ENCODE data around the gene PDGFRB.

Gene PDGFRB

DNA sequence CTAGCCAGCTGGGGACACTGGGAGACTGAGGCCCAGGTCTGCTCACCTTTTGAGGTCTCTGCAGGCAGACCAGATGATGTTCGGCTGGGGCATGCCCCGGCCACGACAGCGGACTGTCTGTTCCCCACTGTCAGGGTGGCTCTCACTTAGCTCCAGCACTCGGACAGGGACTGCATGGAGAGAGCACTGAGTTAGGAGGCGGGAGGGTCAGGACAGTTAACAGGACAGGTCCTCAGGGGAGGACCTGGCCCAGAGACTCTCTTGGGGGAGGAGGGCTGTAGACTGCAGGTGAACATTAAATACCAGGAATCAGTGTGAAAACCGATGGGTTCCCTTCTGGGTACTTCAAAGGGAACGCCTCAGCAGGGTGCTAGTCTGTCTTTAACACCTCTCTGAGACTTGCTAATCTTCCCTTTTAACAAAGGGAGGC, 25.1 kb downstream of the PDGFRB start:
- DNase-seq (ENCODE audit: low spot score): peak; percentile 69

DNA sequence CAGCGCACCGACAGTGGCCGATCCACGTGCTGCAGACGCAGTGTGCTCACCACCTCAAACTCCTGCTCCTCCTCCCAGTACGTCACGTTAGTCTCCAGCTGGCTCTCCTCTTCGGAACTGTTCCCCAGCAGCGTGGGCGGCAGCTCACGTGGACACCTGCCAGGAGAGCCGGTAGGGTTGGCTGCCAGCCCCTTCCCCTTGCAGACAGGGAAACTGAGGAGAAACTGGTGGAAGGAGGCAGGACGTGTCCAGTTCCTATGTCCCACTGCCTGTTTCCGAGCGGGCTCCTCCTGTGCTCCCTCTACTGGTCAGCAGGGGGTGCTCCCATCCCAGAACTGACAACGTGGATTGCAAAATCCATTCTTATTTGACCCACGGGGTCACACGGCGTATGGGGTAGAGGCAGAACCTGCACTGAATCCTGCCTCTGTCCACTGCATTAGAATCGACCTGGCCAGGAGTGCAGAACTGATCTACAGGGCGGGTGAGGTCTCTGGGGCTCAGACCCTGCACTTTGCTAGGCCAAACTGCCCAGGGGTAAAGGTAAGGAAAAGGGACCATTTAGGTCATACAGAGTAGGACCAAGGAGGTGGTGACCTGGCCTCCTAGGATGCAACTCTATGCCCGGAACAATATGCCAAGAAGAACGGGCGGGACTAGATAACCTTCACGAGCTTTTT, 25.7 kb downstream of the PDGFRB start:
- peak; percentile 87 for DNase-seq (ENCODE audit: low spot score)

DNA sequence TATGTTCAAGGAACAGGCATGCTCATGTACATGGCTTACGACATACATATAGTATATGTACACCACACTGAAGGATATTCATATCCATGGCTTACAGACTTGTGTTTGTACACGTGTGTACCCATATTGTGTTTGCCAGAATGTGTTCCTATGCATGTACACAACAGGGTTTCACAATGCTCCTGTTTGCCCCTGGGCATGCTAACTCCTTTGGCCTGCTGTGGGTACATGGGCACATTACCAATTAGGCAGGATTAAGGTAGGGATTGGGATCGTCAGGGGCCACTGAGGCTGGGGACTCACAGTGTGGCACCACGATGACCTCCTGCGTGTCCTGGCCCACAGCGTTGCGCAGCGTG, 26.2 kb downstream of the PDGFRB start:
- DNase-seq (ENCODE audit: low spot score): no peak

DNA sequence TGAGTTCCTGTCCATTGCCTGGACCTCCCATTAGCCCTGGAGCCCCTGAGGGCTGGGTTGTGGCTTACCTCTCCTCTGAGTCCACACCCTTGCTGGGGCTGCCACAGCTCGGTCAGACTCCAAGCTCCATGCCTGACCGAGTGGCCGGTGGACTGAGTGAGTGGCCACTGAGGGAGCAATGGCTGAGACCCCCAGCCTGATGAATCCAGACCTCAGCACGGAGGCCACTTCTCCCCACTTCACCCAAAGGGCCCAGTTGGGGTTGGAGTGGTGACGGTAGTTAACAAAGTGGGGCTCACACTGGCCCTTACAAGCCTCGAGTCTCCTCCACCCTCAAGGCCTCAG, 28.8 kb downstream of the PDGFRB start:
- DNase-seq (ENCODE audit: low spot score): no peak

DNA sequence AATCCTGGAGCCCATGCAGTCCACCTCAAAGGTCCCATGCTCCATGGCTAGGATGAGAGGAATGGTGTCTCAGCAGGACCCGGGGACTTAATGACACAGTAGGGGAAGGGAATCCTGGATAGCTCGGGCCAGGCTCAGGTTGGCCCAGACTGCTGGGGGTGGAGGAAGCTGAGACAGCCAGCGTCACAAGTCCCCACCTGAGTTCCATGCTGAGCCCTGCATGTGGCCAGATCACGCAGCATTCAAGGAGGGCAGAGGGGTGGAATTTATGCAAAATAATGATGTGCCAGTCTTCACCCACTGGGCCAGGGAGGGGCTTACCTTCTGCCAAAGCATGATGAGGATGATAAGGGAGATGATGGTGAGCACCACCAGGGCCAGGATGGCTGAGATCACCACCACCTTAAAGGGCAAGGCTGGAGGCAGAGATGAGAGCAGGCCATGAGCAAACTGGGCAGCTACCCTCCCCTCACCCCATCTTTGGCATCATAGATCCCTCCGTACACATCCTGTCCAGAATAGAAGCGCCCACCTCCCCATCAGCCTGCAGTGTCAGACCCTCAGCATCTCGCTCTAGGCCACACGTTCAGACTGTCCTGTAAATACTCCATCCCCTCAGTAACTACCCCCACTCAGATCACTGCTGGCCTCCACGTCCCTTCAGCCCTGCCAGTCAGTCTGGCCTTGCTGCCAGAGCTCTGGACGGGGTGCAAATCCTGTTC, 29.3 kb downstream of the PDGFRB start:
- no peak for DNase-seq (ENCODE audit: low spot score)

DNA sequence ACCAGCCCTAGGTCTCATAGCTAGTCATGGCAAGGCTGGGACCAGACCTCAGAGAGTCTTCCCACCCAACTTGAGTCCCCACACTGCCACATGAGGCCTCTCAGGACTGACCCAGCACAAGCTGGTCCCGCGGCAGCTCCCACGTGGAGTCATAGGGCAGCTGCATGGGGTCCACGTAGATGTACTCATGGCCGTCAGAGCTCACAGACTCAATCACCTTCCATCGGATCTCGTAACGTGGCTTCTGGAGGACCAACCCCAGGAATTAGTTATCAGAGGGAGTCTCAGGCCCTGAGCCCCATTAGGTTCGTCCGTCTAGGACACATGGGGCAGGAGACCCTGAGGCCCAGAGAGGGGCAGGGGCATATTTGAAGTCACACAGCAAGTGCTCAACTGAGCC, 30.3 kb downstream of the PDGFRB start:
- DNase-seq (ENCODE audit: low spot score): no peak

DNA sequence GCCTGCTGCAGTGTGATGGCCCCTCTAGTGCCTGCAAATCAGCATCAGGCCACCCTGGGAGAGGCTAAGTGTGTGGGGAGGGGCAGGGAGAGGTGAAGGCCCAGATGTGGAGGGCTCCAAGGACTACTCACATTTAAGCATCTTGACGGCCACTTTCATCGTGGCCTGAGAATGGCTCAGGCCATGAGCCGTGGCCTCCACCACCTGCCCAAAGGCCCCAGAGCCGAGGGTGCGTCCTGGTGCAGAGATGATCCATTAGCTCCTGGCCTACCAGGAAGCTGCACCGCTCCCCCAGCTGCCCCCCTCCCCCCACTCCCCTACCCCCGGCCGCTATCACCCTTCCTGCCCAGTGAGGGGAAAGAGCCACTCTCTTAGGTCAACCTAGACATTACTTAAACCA, 31.0 kb downstream of the PDGFRB start:
- no peak for DNase-seq (ENCODE audit: low spot score)

DNA sequence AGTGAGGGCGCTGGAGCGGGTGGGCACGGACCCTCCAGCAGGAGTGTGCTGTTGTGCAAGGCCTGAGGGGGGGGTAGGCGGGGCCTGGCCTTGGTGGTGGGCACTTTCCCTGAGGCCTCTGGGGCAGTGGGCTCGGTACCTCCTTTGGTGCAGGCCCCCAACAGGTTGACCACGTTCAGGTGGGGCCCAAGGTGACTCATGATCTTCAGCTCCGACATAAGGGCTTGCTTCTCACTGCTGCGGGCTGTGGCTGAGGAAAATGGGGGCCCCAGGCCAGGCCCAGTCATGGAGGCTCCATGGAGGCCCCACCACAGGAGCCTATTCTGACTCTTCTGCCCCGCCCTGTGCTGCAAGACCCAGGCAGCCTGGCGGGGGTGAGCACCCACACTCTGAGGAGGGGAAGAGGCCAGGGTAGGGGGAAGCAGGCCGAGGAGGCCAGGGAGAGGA, 31.5 kb downstream of the PDGFRB start:
- DNase-seq (ENCODE audit: low spot score): no peak

DNA sequence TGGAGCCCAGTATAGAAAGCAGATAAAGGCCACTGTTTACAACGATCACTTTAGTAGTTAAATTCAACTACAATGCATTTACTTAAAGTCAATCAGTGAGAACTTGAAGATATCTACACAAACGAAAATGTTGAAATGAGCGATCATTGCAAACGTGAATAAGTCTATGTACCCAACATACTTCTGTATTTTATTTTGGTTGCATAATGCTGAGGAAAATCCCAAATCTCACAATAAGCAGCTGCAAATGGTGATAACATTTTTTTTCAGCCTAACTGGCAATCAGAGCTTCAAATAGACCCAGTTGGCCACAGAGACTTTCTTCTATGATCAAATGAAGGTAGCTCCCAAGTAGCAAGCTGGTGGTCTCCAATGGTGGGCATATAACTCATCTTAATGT, 32.1 kb downstream of the PDGFRB start:
- no peak for DNase-seq (ENCODE audit: low spot score)

DNA sequence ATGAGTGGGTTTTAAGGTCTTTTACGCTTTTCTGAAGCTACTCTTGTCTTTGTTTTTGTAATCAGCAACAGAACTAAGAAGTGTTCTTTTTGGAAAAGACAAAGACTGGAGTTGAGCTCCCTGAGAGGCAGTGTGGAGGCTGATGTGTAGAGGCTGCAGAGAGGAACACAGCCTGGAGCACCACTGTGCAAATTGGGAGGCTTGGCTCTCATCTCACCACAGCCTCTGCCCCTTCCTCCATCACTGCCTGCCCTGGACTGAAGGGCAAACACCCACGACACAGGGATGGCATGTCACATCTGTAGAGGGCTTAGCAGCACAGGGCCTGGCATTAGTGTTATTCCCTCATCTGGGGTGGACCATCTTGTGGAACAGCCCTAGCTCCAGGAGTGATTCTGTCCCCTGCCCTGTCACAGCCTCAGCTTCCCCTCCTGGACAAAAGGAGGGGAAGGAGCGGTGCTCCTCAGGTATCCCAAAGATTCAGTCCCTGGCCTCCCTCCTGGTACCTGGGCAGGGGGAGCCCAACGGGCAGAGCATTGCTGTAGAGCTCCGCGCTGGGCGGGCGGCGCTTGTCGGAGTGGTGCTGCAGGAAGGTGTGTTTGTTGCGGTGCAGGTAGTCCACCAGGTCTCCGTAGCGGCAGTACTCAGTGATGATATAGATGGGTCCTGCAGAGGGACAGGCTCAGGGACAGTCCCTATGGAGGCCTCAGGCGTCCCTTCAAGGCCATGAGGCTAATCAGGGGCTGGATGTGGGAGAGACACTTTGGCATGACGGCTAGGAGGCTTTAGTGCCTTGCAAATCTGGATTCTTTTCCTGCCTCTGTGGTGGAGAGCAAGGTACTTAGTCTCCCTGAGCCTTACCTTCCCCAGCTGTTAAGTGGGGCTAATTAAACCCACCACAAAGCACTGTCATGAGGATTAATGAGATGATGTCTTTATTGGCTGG, 32.8 kb downstream of the PDGFRB start:
- DNase-seq (ENCODE audit: low spot score): no peak

DNA sequence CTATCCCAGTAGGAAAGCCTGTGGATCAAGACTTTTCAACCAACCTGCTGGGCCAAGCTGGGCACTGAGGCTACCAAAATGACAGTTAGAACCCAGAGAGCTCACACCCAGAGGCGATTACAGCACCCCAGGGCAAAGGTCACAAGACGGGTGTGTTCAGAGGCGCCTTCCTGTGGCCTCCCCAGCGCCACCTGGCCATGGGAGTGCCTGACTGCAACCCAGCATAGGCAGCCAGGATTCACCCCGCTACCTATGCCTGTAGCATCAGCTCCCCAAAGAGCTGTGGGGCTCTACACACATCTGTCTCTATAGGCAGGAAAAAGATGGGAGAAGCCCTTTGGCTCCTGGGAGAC, 33.5 kb downstream of the PDGFRB start:
- peak; percentile 80 for DNase-seq (ENCODE audit: low spot score)

DNA sequence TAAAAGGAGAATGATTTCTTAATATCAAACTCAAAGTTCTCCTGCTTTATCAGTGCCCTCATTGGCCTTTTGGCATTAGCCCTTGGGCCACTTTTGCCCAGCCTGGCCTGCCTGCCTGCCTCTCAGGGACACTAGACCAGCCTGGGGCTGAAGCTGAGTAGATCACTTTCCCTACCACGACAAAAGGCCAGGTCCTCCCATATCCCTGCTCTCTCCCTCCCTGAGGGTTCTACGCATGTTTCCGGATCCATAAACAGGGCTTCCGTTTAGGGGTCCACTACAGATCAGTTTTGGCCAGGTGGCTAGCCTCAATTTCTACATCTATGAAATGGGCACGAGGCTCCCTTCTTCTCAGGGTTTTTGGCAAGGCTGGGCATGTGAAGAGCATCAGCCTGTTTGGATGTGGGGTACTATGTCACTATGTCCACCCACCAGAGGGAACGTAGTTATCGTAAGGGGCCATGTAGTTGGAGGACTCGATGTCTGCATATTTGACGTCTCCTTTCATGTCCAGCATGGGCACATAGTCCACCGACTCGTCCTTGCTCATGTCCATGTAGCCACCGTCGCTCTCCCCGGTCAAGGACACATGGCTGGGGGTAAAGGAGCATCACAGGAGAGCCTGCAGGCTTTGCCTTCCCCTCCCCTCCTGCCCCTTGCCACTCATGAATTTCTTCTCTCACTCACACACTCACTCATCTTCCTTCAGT, 34.0 kb downstream of the PDGFRB start:
- no peak for DNase-seq (ENCODE audit: low spot score)

DNA sequence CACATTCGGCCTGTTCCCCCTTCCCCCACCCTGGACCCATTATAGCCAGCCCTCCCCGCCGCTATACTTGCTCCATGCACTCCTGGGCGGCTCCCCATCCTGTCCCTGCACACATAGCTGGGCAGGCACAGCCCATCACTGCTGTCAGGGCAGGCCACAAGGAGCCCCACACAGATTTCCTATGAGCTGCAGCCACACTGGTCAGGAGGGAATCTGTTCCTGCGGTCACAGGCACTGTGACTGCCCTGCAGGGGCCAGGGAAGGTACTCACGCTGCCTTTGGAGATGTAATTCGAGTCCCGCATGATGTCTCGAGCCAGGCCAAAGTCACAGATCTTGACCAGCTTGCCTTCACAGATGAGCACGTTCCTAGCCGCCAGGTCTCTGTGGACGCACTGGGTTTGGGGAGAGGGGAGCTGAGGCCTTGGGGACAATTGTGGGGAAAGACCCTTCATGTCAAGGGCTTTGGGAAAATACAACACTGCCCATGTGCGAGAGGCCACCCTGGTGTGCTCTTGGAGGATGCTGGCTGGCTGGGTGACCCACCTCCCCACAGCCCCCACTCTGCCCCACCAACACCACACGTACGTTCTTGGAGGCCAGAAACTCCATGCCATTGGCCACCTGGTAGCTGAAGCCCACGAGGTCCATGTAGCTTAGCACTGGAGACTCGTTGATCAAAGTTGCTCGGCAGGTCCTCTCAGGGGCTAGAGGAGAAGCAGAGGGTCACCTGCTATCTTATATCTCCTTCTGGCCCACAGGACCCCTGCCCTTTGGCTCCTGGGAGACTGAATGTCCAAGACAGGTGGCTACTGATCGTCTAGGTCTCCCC, 34.8 kb downstream of the PDGFRB start:
- DNase-seq (ENCODE audit: low spot score): no peak

DNA sequence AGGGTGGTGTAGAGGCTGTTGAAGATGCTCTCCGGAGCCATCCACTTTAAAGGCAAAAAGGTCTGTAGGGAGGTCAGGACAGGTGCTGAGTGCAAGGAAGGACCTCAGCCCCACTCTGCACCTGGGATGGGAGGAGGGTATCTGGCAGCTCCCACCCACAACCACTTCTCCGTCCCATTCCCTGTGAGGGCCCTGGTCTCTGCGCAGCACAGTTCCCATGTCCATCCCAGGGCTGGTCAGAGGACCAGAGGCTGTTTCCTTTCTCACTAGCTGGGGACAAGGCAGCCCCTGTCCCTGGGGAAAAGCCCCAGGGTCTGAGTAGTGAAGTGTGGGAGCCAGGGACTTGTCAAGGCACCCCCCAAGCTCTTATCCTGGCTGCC, 35.6 kb downstream of the PDGFRB start:
- no peak for DNase-seq (ENCODE audit: low spot score)

DNA sequence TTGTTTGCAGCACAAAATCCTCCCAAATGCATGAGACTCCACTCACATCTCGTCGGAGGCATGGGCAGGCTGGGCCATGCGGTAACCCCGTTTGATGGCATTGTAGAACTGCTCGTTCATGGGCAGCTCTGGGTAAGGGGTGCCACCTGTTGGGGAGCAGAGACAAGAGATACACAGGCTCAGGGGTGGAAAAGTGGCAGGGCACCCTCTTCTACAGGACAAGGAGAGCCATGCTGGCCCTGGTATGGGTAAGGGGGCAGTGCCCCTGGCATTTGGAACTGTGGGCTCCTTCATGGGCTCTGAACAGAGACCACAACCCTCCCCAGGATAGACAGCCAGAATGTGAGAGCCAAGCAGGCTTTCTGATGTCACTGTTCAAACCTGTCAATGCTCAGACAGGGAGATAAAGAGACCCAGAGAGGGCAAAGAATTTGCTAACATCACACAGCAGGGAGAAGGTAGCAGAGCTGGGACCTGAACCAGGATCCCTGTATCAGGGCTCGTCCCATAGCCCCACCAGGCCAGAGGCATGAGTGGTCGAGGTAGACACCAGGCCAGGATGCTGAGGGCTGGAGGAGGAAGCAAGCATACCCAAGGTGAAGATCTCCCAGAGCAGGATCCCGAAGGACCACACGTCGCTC, 36.1 kb downstream of the PDGFRB start:
- DNase-seq (ENCODE audit: low spot score): no peak

DNA sequence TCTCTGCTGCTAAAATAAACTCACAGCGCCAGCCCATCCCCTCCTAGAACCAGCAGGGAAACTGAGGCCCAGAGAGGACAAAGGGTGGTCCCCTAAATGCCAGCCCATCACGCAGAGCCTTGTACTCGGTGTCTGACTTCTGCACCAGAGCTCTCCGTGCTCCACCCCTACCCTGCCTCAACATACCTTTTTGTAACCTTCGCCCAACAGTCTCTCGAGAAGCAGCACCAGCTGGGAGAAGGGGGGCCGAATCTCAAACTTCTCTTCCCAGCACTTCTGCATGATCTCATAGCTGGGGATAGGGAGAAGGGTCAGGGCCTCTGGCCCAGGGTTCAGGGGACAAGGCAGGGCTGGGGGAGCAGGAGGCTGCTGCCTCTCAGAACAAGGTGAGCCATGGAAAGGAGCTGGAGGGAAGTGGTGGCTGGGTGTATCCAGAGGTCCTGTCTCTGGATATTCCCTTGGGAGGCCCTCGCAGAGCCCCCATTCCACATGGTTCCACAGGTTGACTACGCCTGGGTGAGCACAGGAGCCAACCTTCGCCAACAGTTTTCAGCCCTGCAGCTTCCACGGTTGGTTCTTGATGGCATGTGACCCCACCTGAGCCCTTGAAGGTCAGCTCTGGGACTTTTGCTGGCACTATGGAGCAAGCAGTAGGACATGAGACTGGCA, 37.0 kb downstream of the PDGFRB start:
- no peak for DNase-seq (ENCODE audit: low spot score)

DNA sequence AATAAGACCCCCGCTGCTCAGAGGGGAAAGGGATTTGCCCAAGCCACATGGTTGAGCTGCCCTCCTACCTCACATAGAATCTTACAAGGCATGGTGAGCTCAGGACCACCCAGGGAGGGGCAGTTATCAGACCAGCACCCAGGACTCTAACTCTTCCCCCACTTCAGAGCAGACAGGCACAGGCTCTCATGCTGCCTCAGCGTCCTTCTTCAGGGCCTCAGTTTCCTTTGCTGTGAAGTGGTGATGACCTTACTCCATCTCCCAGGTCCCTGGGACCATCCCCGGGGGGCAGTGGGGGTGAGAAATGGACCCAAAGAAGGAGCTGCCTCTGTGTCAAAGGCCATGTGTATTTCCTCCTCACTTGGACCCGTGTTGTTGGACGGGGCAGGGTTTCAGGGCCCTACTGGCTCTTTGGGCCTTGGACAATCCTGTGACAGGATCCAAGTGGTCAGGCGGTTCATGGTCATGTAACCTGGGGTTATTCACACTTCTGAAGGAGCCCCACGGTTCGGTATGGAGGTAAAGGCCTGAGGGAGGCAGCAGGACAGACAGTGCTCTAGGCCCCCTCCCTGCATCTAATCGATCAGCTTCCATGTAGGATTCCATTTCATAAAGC, 37.6 kb downstream of the PDGFRB start:
- DNase-seq (ENCODE audit: low spot score): no peak

DNA sequence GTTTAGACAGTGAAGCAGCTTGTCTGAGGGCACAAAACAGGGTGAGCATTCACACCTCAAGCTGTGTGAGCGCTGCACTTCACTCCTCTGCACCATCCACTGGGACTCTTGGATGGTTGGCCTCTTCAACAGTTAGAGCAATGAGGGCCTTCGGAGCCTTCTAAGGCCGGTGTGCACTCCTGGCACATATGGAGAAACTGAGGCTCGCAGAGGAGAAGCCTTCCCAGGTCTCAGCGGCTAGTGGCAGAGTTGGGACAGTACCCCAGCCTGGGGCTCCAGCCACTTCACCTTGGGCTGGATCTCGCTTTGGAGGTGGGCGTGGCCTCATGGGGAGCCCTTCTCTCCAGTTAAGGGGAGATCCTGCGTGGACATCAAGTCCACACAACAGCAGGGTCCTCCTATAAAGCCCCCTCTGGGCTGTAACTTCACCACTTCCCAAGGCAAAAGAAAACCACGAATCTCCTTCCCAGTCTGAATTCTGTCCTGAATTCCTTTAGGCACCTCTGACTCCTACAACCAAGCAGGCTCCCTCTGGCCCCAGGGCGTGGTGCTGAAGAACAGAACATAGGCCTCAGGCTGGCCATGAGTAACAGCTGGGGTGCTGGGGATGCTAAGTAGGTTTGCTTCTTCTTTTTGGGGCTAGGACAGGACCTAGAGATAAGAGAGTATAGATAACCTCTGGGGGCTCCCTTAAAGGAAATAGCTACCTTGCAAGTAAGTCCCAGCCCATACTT, 38.8 kb downstream of the PDGFRB start:
- no peak for DNase-seq (ENCODE audit: low spot score)

DNA sequence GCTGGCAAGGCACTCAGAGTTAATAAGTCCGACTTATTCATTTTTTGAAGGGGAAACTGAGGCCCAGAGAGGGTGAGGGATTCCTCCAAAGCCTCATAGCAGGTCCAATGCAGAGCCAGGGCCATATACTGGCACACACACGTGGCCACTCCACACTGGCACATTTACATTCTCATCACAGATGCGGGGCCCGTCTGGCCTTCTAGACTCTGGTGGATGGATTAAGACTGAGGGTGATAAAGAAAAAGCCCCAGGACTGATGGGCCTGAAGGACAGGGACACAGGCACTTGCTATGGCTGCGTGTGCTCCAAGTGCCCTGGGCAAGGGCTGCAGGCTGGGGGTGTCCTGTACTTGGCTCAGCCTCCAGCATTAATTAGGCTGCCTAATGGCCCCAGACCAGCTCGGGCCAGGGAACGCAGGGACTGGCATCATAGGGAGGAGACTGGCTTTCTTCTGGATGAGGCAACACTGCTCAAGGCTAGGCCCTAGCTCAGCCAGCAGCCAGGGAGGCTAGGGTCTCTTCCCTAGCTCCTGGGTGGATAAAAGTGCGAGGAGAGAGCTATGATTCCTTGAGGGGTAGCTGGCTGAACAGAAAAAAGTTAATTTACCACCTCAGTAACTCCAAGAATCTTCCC, 40.8 kb downstream of the PDGFRB start:
- no peak for DNase-seq (ENCODE audit: low spot score)
